Osteoblast (primary cell): ENCODE measurements around the gene NPAS3. TPM values are rescaled to one million over a fixed set of nuclear protein-coding genes. Genes with fewer than 3 reads are reported as not detected.

Experiments used
- DNase-seq: peaks from one replicate; pipeline ENCODE4 v3.0.0; 2011; ENCODE audit warnings: low spot score, mixed read lengths; ENCODE audit not compliant: insufficient read length; ENCODE audit errors: missing footprints
- H2AFZ ChIP-seq: 2 replicates; pipeline ENCODE4 v1.6.0; 2011; ENCODE audit warnings: mild to moderate bottlenecking, low read length
- H3K27ac ChIP-seq: 2 replicates; pipeline ENCODE4 v1.5.1; 2011; ENCODE audit warnings: mild to moderate bottlenecking, low read depth, low read length, moderate library complexity
- H3K27me3 ChIP-seq: 2 replicates; pipeline ENCODE4 v1.6.0; 2012; ENCODE audit warnings: mild to moderate bottlenecking, control low read depth, inconsistent platforms, low read length, moderate library complexity; ENCODE audit not compliant: insufficient read depth
- H3K36me3 ChIP-seq: 2 replicates; pipeline ENCODE4 v1.5.1; 2011; ENCODE audit warnings: mild to moderate bottlenecking, low read length, control low read depth, moderate library complexity; ENCODE audit not compliant: insufficient read depth
- H3K4me1 ChIP-seq: 2 replicates; pipeline ENCODE4 v1.5.1; 2011; ENCODE audit warnings: mild to moderate bottlenecking, low read length, control low read depth, moderate library complexity; ENCODE audit not compliant: insufficient read depth
- H3K4me2 ChIP-seq: 2 replicates; pipeline ENCODE4 v1.6.0; 2011; ENCODE audit warnings: mild to moderate bottlenecking, low read length; ENCODE audit not compliant: insufficient read depth
- H3K4me3 ChIP-seq: fragments of 200-600 bp; sonication (generic); 3 replicates; pipeline ENCODE4 v1.5.1; 2012; ENCODE audit warnings: mild to moderate bottlenecking, low read length, inconsistent platforms; ENCODE audit not compliant: insufficient read depth
- H3K79me2 ChIP-seq: 2 replicates; pipeline ENCODE4 v1.6.0; 2012; ENCODE audit warnings: mild to moderate bottlenecking, low read length, control low read depth, inconsistent platforms; ENCODE audit not compliant: insufficient read depth
- H3K9me3 ChIP-seq: 2 replicates; pipeline ENCODE4 v1.5.1; 2011; ENCODE audit warnings: low read depth, low read length, control low read depth
- H4K20me1 ChIP-seq: 2 replicates; pipeline ENCODE4 v1.6.0; 2012; ENCODE audit warnings: mild to moderate bottlenecking, low read length, control low read depth; ENCODE audit not compliant: insufficient read depth
- CTCF ChIP-seq: IDR thresholded peaks from 2 replicates; pipeline ENCODE4 v1.5.1; 2011; ENCODE audit warnings: mild to moderate bottlenecking, low read depth, low read length, moderate library complexity; ENCODE audit errors: extremely low read depth
- total RNA-seq: library from RNA; depleted of rRNA; stranded (reverse); fragments of >200 nt; gene quantifications from 2 replicates; pipeline ENCODE4 v1.2.3, GENCODE V29; 2012

Gene NPAS3
- total RNA-seq, 1 donor, result 0.72 TPM

GRCh38 chr14:33332497-33332896 lies 393.8 kb downstream of the NPAS3 start:
- H2AFZ ChIP-seq, result no peak overlapping the region
- no peaks in the 10 kb centered on the region for H3K9me3 ChIP-seq
- H3K27ac ChIP-seq, result no peak overlapping the region
- TF ChIP-seq CTCF, result no peak
- no peaks in the 10 kb centered on the region for H3K79me2 ChIP-seq
- no peaks in the 10 kb centered on the region for H4K20me1 ChIP-seq
- no peak overlapping the region for H3K4me2 ChIP-seq
- H3K4me3 ChIP-seq, result no peak overlapping the region
- no peaks in the 10 kb centered on the region for H3K27me3 ChIP-seq
- no peaks in the 10 kb centered on the region for H3K4me1 ChIP-seq
- DNase-seq, result no peak
- no peaks in the 10 kb centered on the region for H3K36me3 ChIP-seq

GRCh38 chr14:33335366-33335765 lies 396.7 kb downstream of the NPAS3 start:
- no peak for TF ChIP-seq CTCF
- no peak overlapping the region for H3K27ac ChIP-seq
- H3K4me1 ChIP-seq, result no peaks in the 10 kb centered on the region
- no peaks in the 10 kb centered on the region for H3K27me3 ChIP-seq
- H3K4me3 ChIP-seq, result no peak overlapping the region
- H3K9me3 ChIP-seq, result no peaks in the 10 kb centered on the region
- H3K4me2 ChIP-seq, result no peak overlapping the region
- H3K36me3 ChIP-seq, result no peaks in the 10 kb centered on the region
- no peaks in the 10 kb centered on the region for H4K20me1 ChIP-seq
- no peak for DNase-seq
- H2AFZ ChIP-seq, result no peak overlapping the region
- H3K79me2 ChIP-seq, result no peaks in the 10 kb centered on the region

- Histone ChIP-seq H3K4me2 (no peak overlapping the region), H3K4me3 (no peak overlapping the region), H3K79me2 (no peaks in the 10 kb centered on the region), H3K27me3 (no peaks in the 10 kb centered on the region), H3K4me1 (no peaks in the 10 kb centered on the region), H2AFZ (no peak overlapping the region), H3K36me3 (no peaks in the 10 kb centered on the region), H4K20me1 (no peaks in the 10 kb centered on the region), H3K9me3 (no peaks in the 10 kb centered on the region), H3K27ac (no peak overlapping the region)
- TF ChIP-seq CTCF, result no peak
- DNase-seq, result no peak
Observed at GRCh38 chr14:33342299-33342974, 403.8 kb downstream of the NPAS3 start.

DNA sequence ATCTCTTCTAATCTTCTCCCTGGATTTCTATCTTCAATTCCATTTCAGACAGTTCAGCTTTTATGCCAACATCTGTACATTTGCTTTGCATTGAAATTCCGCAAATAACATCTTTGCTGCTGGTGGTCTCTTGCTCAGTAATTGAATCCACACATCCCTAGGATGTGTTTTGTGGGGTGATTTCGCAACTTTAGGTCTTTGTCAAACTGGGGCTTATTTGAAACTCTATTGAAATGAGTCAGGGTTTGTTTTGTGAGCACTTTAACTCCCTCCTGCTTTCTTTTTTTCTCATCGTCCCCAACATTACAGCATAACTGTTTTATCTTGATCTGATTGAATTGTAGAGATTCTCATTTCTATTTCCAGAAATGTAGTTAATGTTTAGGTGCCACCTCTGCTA lies 404.3 kb downstream of the NPAS3 start:
- Histone ChIP-seq H3K4me2 (no peak overlapping the region), H3K79me2 (no peaks in the 10 kb centered on the region), H3K27ac (no peak overlapping the region), H4K20me1 (no peaks in the 10 kb centered on the region), H3K27me3 (no peaks in the 10 kb centered on the region), H3K4me3 (no peak overlapping the region), H3K9me3 (no peaks in the 10 kb centered on the region), H3K4me1 (no peaks in the 10 kb centered on the region), H3K36me3 (no peaks in the 10 kb centered on the region), H2AFZ (no peak overlapping the region)
- TF ChIP-seq CTCF, result no peak
- no peak for DNase-seq
